ENCODE measurements around the gene DNAJB2.

GRCh38 chr2:219281588-219281987 is 2.4 kb downstream of the DNAJB2 start:
- TF ChIP-seq CTCF (IDR thresholded peaks at IDR 0.05 in 4 of 5, conservative IDR thresholded peaks at IDR 0.05 in 1 of 5) (no peak), POLR2A (IDR thresholded peaks at IDR 0.05) (no peak)
